ENCODE measurements around the gene RAB1A.

DNA sequence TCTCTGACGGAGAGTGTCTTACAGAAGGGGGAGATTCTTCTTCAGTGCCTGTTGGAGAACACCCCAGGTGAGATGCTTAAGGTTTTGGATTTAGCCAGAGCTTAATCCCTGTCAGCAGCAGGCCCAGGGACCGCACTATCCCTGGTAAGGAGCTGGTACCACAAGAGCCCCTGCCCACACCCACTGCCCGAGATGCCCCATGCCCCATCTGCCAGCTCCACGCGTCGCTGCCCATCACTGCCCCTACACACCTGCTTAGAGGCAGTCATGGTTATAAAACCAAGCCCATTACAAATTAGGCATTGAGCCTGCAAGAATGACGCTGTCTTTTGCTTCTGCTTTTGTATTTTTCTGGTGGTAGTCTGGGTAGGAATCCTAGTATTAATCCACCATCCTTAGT, 52.0 kb downstream of the RAB1A start:
- TF ChIP-seq CREB1 (IDR thresholded peaks at IDR 0.05; ENCODE audit: low read depth) (no peak), TAF1 (IDR thresholded peaks at IDR 0.05; ENCODE audit: low read depth) (no peak), TCF12 (IDR thresholded peaks at IDR 0.05; ENCODE audit: low read depth) (no peak)
- TF ChIP-seq, protein P1, sequence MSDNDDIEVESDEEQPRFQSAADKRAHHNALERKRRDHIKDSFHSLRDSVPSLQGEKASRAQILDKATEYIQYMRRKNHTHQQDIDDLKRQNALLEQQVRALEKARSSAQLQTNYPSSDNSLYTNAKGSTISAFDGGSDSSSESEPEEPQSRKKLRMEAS (IDR thresholded peaks at IDR 0.05) = no peak
- TF ChIP-seq, protein P2, sequence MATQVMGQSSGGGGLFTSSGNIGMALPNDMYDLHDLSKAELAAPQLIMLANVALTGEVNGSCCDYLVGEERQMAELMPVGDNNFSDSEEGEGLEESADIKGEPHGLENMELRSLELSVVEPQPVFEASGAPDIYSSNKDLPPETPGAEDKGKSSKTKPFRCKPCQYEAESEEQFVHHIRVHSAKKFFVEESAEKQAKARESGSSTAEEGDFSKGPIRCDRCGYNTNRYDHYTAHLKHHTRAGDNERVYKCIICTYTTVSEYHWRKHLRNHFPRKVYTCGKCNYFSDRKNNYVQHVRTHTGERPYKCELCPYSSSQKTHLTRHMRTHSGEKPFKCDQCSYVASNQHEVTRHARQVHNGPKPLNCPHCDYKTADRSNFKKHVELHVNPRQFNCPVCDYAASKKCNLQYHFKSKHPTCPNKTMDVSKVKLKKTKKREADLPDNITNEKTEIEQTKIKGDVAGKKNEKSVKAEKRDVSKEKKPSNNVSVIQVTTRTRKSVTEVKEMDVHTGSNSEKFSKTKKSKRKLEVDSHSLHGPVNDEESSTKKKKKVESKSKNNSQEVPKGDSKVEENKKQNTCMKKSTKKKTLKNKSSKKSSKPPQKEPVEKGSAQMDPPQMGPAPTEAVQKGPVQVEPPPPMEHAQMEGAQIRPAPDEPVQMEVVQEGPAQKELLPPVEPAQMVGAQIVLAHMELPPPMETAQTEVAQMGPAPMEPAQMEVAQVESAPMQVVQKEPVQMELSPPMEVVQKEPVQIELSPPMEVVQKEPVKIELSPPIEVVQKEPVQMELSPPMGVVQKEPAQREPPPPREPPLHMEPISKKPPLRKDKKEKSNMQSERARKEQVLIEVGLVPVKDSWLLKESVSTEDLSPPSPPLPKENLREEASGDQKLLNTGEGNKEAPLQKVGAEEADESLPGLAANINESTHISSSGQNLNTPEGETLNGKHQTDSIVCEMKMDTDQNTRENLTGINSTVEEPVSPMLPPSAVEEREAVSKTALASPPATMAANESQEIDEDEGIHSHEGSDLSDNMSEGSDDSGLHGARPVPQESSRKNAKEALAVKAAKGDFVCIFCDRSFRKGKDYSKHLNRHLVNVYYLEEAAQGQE (IDR thresholded peaks at IDR 0.05; ENCODE audit: low read depth) = no peak
- TF ChIP-seq, protein P3, sequence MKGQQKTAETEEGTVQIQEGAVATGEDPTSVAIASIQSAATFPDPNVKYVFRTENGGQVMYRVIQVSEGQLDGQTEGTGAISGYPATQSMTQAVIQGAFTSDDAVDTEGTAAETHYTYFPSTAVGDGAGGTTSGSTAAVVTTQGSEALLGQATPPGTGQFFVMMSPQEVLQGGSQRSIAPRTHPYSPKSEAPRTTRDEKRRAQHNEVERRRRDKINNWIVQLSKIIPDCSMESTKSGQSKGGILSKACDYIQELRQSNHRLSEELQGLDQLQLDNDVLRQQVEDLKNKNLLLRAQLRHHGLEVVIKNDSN (IDR thresholded peaks at IDR 0.05) = no peak

Measured in Ishikawa (cell line).